Mesenchymal stem cell (in vitro differentiated cells and primary cell): ENCODE measurements around the gene MIP.

Source experiments
- DNase-seq: peaks from one replicate; pipeline ENCODE4 v3.0.0-alpha.2; 2013
- H2AFZ ChIP-seq: one replicate; pipeline ENCODE4 v1.6.1; 2013; ENCODE audit warnings: low read depth, mild to moderate bottlenecking, control low read depth, inconsistent platforms, low read length, moderate library complexity
- H2AK5ac ChIP-seq: 2 replicates; pipeline ENCODE4 v1.6.1; 2013; ENCODE audit warnings: low read length, moderate library complexity, mild to moderate bottlenecking, inconsistent platforms; ENCODE audit not compliant: severe bottlenecking
- H2BK120ac ChIP-seq: one replicate; pipeline ENCODE4 v1.6.1; 2013; ENCODE audit warnings: low read depth, mild to moderate bottlenecking, inconsistent platforms, low read length, moderate library complexity
- H2BK12ac ChIP-seq, 2 experiments: one replicate each; pipeline ENCODE4 v1.6.1; 2013; ENCODE audit warnings: inconsistent platforms in 2 of 2, low read length in 2 of 2, mild to moderate bottlenecking in 2 of 2, moderate library complexity in 2 of 2, control low read depth in 1 of 2
- H2BK15ac ChIP-seq: one replicate; pipeline ENCODE4 v1.6.1; 2013; ENCODE audit warnings: mild to moderate bottlenecking, low read depth, inconsistent platforms; ENCODE audit not compliant: poor library complexity, severe bottlenecking
- H2BK5ac ChIP-seq: 2 replicates; pipeline ENCODE4 v1.6.1; 2013; ENCODE audit warnings: low read depth, mild to moderate bottlenecking, low read length, control low read depth, inconsistent platforms; ENCODE audit not compliant: poor library complexity, severe bottlenecking
- H3K14ac ChIP-seq, 2 experiments: one replicate each; pipeline ENCODE4 v1.6.1; 2013; ENCODE audit warnings: inconsistent platforms in 2 of 2, low read length in 2 of 2, control low read depth in 1 of 2, mild to moderate bottlenecking in 1 of 2, moderate library complexity in 1 of 2
- H3K18ac ChIP-seq, 2 experiments: one replicate each; pipeline ENCODE4 v1.6.1; 2013; ENCODE audit warnings: inconsistent platforms in 2 of 2, low read length in 2 of 2, control low read depth in 1 of 2, low read depth in 1 of 2, mild to moderate bottlenecking in 1 of 2
- H3K23ac ChIP-seq, 2 experiments: one replicate each; pipeline ENCODE4 v1.6.1; 2013; ENCODE audit warnings: inconsistent platforms in 2 of 2, low read length in 2 of 2, mild to moderate bottlenecking in 2 of 2, moderate library complexity in 2 of 2, control low read depth in 1 of 2
- H3K27ac ChIP-seq: 2 replicates; pipeline ENCODE4 v1.5.1; 2013; ENCODE audit warnings: mild to moderate bottlenecking, moderate library complexity, low read length, control low read depth, inconsistent platforms; ENCODE audit not compliant: poor library complexity, severe bottlenecking
- H3K27me3 ChIP-seq, 2 experiments: 2 replicates each; pipeline versions ENCODE4 v1.6.1 to v1.7.0; 2013; ENCODE audit warnings: low read length in 2 of 2, mild to moderate bottlenecking in 2 of 2, moderate library complexity in 2 of 2, control low read depth in 1 of 2, inconsistent platforms in 1 of 2; ENCODE audit not compliant: control insufficient read depth in 1 of 2, insufficient read depth in 1 of 2
- H3K36me3 ChIP-seq, 2 experiments: 2 replicates each; pipeline versions ENCODE4 v1.6.1 to v1.7.0; 2013; ENCODE audit warnings: low read length in 2 of 2, control low read depth in 1 of 2, inconsistent platforms in 1 of 2, low read depth in 1 of 2, mild to moderate bottlenecking in 1 of 2; ENCODE audit not compliant: insufficient read depth in 2 of 2, control insufficient read depth in 1 of 2
- H3K4ac ChIP-seq, 2 experiments: one replicate each; pipeline ENCODE4 v1.6.1; 2013; ENCODE audit warnings: inconsistent platforms in 2 of 2, low read length in 2 of 2, mild to moderate bottlenecking in 2 of 2, moderate library complexity in 2 of 2, control low read depth in 1 of 2, low read depth in 1 of 2
- H3K4me1 ChIP-seq: 2 replicates; pipeline ENCODE4 v1.6.1; 2013; ENCODE audit warnings: low read depth, low read length, control low read depth; ENCODE audit not compliant: control insufficient read depth, insufficient read depth
- H3K4me2 ChIP-seq: 2 replicates; pipeline ENCODE4 v1.6.1; 2013; ENCODE audit warnings: low read length, mild to moderate bottlenecking, inconsistent platforms; ENCODE audit not compliant: poor library complexity, severe bottlenecking
- H3K4me3 ChIP-seq, 2 experiments: 2 replicates each; pipeline versions ENCODE4 v1.5.1 to v1.7.0; 2013; ENCODE audit warnings: low read length in 2 of 2, mild to moderate bottlenecking in 2 of 2, control low read depth in 1 of 2, low read depth in 1 of 2; ENCODE audit not compliant: insufficient read depth in 1 of 2
- H3K79me1 ChIP-seq: replicated peaks from 2 replicates; pipeline ENCODE4 v1.6.1; 2013; ENCODE audit warnings: mild to moderate bottlenecking, control low read depth, low read length, inconsistent platforms; ENCODE audit not compliant: poor library complexity, severe bottlenecking
- H3K9ac ChIP-seq: 2 replicates; pipeline ENCODE4 v1.7.0; 2013; ENCODE audit warnings: mild to moderate bottlenecking, low read length, moderate library complexity
- H3K9me3 ChIP-seq: 2 replicates; pipeline ENCODE4 v1.7.0; 2013; ENCODE audit warnings: mild to moderate bottlenecking, low read length; ENCODE audit not compliant: control insufficient read depth
- H4K8ac ChIP-seq: one replicate; pipeline ENCODE4 v1.6.1; 2013; ENCODE audit warnings: inconsistent platforms, mild to moderate bottlenecking, low read length, moderate library complexity
- H4K91ac ChIP-seq: one replicate; pipeline ENCODE4 v1.6.1; 2013; ENCODE audit warnings: mild to moderate bottlenecking, low read length, inconsistent platforms
- WGBS: methylation state at CpG from one replicate; pipeline ENCODE4 v1.1.7; 2013; ENCODE audit warnings: mixed read lengths; 5-methylcytosine and 5-hydroxymethylcytosine counted together

The MIP gene

DNA sequence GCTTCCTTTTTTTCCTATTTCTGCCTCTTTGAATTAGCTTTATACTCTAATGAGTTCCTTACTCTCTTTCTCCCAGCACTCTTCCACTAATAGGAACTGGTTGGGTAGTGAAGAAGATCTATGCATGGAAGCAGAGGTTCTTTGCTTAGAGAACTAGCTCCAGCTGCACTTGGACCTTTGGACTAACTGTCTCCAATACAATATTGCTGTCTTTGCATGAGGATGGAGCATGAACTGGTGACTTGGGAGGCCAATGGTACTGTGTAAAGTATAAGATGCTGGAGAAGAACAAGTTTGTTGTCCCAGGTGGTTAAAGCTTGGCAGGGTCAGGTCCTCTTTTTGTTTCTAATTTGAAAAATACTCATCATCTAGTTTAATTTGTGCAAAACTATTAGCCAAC lies 35.9 kb upstream of the MIP start:
- H3K4me1 ChIP-seq = peaks cover 14% of the 10 kb centered on the region
- no peak overlapping the region for H2AFZ ChIP-seq
- H2BK5ac ChIP-seq = no peak overlapping the region
- no peaks in the 10 kb centered on the region for H3K36me3 ChIP-seq
- H2BK15ac ChIP-seq = no peak overlapping the region
- no peak overlapping the region for H2BK120ac ChIP-seq
- H2AK5ac ChIP-seq = no peak overlapping the region
- H4K91ac ChIP-seq = no peak overlapping the region
- peaks cover 46 to 55% of the 10 kb centered on the region in 2 experiments for H3K27me3 ChIP-seq
- H3K14ac ChIP-seq = no peak overlapping the region
- H4K8ac ChIP-seq = no peak overlapping the region
- H3K23ac ChIP-seq = no peak overlapping the region
- H2BK12ac ChIP-seq = no peak overlapping the region
- H3K9ac ChIP-seq = no peak overlapping the region
- no peak overlapping the region for H3K4me3 ChIP-seq
- H3K27ac ChIP-seq = no peak overlapping the region
- no peaks in the 10 kb centered on the region for H3K9me3 ChIP-seq
- H3K4me2 ChIP-seq = no peak overlapping the region
- H3K79me1 ChIP-seq = no peaks in the 10 kb centered on the region
- no peak overlapping the region for H3K4ac ChIP-seq
- no peak for DNase-seq
- no peak overlapping the region for H3K18ac ChIP-seq

DNA sequence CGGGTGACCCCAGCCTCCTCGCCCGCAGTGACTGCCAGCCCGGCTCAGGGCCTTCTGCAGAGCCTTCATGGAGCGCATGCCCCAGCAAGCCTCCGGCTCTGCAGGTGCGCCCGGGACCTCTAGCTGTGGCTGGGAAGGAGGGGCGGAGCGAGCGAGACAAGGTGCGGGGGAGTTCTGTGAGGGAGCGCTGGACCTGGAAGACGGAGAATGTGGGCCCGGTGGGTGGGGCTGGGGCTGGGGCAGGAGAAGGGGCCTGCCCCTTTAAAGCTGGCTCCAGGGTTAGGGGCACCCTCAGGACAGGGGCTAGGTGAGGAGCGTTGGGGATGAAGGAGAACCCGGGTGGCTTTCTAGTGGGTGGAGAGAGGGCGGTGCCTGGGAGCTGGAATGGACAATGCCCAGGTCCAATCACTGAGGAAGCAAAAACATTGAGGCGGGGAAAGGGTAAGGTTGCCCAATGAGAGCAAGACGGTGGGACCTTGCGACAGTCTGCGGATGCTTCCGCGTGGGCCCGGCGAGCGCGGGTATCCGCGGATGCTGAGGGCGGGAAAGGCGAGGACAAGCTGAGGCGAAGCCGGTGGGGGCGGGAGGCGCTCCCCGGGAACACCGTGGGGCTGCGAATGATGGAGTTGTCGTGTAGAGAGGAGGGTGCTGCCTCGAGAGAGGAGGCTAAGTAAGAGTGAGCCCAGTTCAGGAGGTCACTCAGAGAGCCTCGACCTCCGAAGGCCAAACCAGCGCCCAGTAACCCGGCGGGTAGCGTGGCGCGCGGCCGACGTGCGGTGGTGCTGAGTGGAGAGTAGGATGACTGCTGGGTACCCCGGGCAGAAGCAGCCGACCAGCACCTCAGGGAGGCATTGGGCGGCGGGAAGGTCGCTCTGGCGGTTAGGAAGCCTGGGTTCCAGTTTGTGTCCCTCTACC lies 33.8 kb upstream of the MIP start, which contains the start of gene GLS2:
Gene GLS2, minus strand, starts transcription at position 121 of the 915 bp plus-strand sequence. Its CDS starts 43 bp downstream, at position 78.
- Histone ChIP-seq H3K27me3 (peaks cover 46 to 55% of the 10 kb centered on the region in 2 experiments), H3K4me2 (peak within 1 kb of the TSS; percentile 88), H3K36me3 (no peaks in the 10 kb centered on the region), H3K18ac (no peak within 1 kb of the TSS), H2AFZ (peak within 1 kb of the TSS; percentile 19), H2BK5ac (no peak within 1 kb of the TSS), H2BK15ac (no peak within 1 kb of the TSS), H3K27ac (no peak within 1 kb of the TSS), H3K9me3 (no peaks in the 10 kb centered on the region), H2BK120ac (no peak within 1 kb of the TSS), H3K79me1 (no peaks in the 10 kb centered on the region), H3K4me3 (peak within 1 kb of the TSS; percentile 48 to 78), H3K4ac (no peak within 1 kb of the TSS), H2AK5ac (no peak within 1 kb of the TSS), H3K4me1 (peaks cover 14% of the 10 kb centered on the region), H2BK12ac (no peak within 1 kb of the TSS), H4K8ac (no peak within 1 kb of the TSS), H4K91ac (peak within 1 kb of the TSS; percentile 2), H3K14ac (peak within 1 kb of the TSS in 1 of 2 experiments; percentile 31), H3K9ac (peak within 1 kb of the TSS; percentile 45), H3K23ac (no peak within 1 kb of the TSS)
- DNase-seq = peak; percentile 69
- 34% methylated on average over 57 of the region's 59 CpGs for WGBS

DNA sequence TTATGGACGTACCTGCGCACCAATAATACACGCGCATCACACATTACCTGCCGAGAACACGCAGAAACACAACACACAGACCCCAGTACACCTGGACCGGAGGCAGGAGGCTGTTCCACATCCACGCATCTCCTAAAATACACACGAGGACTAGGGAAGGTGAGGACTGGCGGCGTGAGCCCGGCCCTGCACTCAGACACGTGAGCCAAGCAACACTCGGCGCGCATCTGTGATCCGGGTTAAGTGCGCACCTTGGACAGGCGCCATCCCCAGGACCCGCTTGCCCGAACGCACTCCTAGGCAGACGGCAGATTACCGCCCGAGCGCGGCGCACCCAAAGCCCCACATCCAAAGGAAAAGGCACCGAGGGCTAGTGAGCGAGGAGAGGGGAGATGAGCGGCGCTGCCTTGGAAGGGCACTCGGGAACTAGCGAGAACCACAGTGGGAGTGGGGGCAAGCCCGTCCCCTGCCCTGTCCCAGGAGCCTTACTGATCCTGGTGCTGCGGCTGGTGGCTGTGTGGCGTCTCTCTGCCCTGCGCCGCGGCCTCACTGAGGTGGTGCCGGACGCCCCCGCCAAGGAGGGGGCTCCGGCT lies 33.1 kb upstream of the MIP start:
- peak overlapping the region; percentile 48 to 78 for H3K4me3 ChIP-seq
- no peak overlapping the region for H4K91ac ChIP-seq
- peaks cover 14% of the 10 kb centered on the region for H3K4me1 ChIP-seq
- peak; percentile 23 for DNase-seq
- H2BK120ac ChIP-seq = no peak overlapping the region
- no peak overlapping the region for H2BK15ac ChIP-seq
- H3K27ac ChIP-seq = no peak overlapping the region
- no peak overlapping the region for H2AK5ac ChIP-seq
- no peak overlapping the region for H3K23ac ChIP-seq
- peaks cover 46 to 51% of the 10 kb centered on the region in 2 experiments for H3K27me3 ChIP-seq
- H3K36me3 ChIP-seq = no peaks in the 10 kb centered on the region
- no peak overlapping the region for H2BK12ac ChIP-seq
- H3K79me1 ChIP-seq = no peaks in the 10 kb centered on the region
- H3K14ac ChIP-seq = peak overlapping the region in 1 of 2 experiments; percentile 31
- 5% methylated on average over 43 of the region's 44 CpGs for WGBS
- no peak overlapping the region for H3K4ac ChIP-seq
- H3K9ac ChIP-seq = peak overlapping the region; percentile 45
- H4K8ac ChIP-seq = no peak overlapping the region
- H2AFZ ChIP-seq = peak overlapping the region; percentile 19
- no peak overlapping the region for H2BK5ac ChIP-seq
- peak overlapping the region; percentile 88 for H3K4me2 ChIP-seq
- no peaks in the 10 kb centered on the region for H3K9me3 ChIP-seq
- no peak overlapping the region for H3K18ac ChIP-seq

DNA sequence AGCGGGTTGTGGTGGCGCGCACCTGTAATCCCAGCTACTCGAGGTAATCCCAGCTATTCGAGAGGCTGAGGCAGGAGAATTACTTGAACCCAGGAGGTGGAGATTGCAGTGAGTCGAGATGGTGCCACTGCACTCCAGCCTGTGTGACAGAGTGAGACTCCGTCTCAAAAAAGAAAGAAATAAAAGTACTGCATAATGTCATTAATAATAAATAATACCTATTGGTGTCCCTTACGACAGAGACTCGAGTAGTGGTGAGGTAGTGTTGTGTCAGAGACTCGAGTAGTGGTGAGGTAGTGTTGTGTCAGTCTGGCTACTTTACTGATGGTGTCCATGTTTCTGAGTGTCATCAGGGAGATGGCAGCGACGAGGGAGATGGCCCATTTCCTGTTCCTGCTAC lies 32.2 kb upstream of the MIP start:
- WGBS = 75% methylated on average over 11 of the region's 12 CpGs
- no peak for DNase-seq
- no peak overlapping the region for H2BK12ac ChIP-seq
- no peak overlapping the region for H2BK5ac ChIP-seq
- no peak overlapping the region for H4K91ac ChIP-seq
- H2AFZ ChIP-seq = no peak overlapping the region
- no peak overlapping the region for H3K4ac ChIP-seq
- H3K36me3 ChIP-seq = no peaks in the 10 kb centered on the region
- no peaks in the 10 kb centered on the region for H3K79me1 ChIP-seq
- no peak overlapping the region for H2AK5ac ChIP-seq
- no peak overlapping the region for H3K4me2 ChIP-seq
- no peak overlapping the region for H3K9ac ChIP-seq
- no peaks in the 10 kb centered on the region for H3K9me3 ChIP-seq
- H2BK15ac ChIP-seq = no peak overlapping the region
- no peak overlapping the region for H3K4me3 ChIP-seq
- H2BK120ac ChIP-seq = no peak overlapping the region
- no peak overlapping the region for H3K27ac ChIP-seq
- H3K4me1 ChIP-seq = peaks cover 14% of the 10 kb centered on the region
- no peak overlapping the region for H3K23ac ChIP-seq
- H3K27me3 ChIP-seq = peaks cover 46% of the 10 kb centered on the region in 2 experiments
- no peak overlapping the region for H3K18ac ChIP-seq
- H4K8ac ChIP-seq = no peak overlapping the region
- H3K14ac ChIP-seq = no peak overlapping the region
